Mucosa of descending colon (tissue), 3 donors: ENCODE measurements around the gene DNAH7. TPM values are rescaled to one million over a fixed set of nuclear protein-coding genes. Genes with fewer than 3 reads are reported as not detected.

Experiments used
- ATAC-seq: fragments of 200-7000 bp; cut with Tn5 transposase; one replicate; pipeline ENCODE4 v1.9.1; 2020; ENCODE audit warnings: mild to moderate bottlenecking, moderate library complexity
- DNase-seq, 3 donors: peaks; one replicate each; pipeline ENCODE4 v3.0.0-alpha.2; 2020
- H3K36me3 ChIP-seq: fragments of 200-600 bp; one replicate; pipeline ENCODE4 v1.8.0; 2021; ENCODE audit warnings: low read depth, mild to moderate bottlenecking
- H3K4me1 ChIP-seq: fragments of 200-600 bp; one replicate; pipeline ENCODE4 v1.8.0; 2021; ENCODE audit warnings: low read depth, mild to moderate bottlenecking
- H3K4me3 ChIP-seq: fragments of 200-600 bp; one replicate; pipeline ENCODE4 v1.8.0; 2021; ENCODE audit warnings: mild to moderate bottlenecking
- H3K9me3 ChIP-seq: fragments of 200-600 bp; one replicate; pipeline ENCODE4 v1.8.0; 2021; ENCODE audit warnings: mild to moderate bottlenecking
- intact Hi-C, 2 donors: fragments of 100-400 bp; cut with DNase I in 1 of 2; cut with micrococcal nuclease in 1 of 2; formaldehyde crosslinking; loops; one replicate each; pipeline versions ENCODE4 v1.11.0 to v1.11.1; 2022; cut with DNase I, micrococcal nuclease
- total RNA-seq, 3 donors: library from RNA; stranded (reverse); fragmentation: NEBNext Ultra II Directional in 2 of 3; extraction: Animal tissue kit (Norgen Biotek cat#: 25700) in 2 of 3; gene quantifications; one replicate each; pipeline versions ENCODE4 v1.2.1 to v1.2.4, GENCODE V29; 2021 to 2023
- TF ChIP-seq, protein P1 (sequence below): fragments of 200-600 bp; IDR thresholded peaks from one replicate; pipeline ENCODE4 v1.8.0; 2022; ENCODE audit warnings: antibody characterized with exemption, mild to moderate bottlenecking
- donor health status: DM: no; HTN: no; CAD: no; lungs with moderate emphysema.
- donor health status: DM: no; HTN: no; CAD: no.
- donor health status: DM: no; HTN: yes; CAD: no.

The DNAH7 gene
- total RNA-seq, 3 donors from 2014 or later, result 3.0 to 9.3 (median 5.5) TPM

DNA sequence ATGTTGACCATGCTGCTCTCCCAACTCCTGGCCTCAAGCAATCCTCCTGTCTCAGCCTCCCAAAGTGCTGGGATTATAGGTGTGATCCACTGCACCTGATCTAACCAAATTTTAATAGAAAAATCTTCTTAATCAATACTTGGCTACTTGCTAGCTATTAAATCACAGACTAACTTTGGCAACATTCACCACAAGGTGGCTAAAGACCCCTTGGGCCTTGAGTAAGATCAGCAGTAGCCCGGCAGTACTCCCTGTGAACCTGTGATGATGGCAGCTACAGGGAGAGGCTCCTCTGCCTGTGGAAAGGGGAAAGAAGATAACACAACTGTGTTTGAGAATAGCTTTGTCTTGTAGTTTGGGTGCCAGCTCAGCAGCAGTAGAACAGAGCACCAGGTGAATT is 308.8 kb downstream of the DNAH7 start:
- H3K36me3 ChIP-seq, result no peaks in the 10 kb centered on the region
- H3K4me3 ChIP-seq, result no peak overlapping the region
- H3K9me3 ChIP-seq, result peaks cover 5% of the 10 kb centered on the region
- intact Hi-C loops, result no loop called here
- no peaks in the 10 kb centered on the region for H3K4me1 ChIP-seq
- ATAC-seq (no peak), DNase-seq (no peak)
- TF ChIP-seq, protein P1, sequence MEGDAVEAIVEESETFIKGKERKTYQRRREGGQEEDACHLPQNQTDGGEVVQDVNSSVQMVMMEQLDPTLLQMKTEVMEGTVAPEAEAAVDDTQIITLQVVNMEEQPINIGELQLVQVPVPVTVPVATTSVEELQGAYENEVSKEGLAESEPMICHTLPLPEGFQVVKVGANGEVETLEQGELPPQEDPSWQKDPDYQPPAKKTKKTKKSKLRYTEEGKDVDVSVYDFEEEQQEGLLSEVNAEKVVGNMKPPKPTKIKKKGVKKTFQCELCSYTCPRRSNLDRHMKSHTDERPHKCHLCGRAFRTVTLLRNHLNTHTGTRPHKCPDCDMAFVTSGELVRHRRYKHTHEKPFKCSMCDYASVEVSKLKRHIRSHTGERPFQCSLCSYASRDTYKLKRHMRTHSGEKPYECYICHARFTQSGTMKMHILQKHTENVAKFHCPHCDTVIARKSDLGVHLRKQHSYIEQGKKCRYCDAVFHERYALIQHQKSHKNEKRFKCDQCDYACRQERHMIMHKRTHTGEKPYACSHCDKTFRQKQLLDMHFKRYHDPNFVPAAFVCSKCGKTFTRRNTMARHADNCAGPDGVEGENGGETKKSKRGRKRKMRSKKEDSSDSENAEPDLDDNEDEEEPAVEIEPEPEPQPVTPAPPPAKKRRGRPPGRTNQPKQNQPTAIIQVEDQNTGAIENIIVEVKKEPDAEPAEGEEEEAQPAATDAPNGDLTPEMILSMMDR, result no peak

DNA sequence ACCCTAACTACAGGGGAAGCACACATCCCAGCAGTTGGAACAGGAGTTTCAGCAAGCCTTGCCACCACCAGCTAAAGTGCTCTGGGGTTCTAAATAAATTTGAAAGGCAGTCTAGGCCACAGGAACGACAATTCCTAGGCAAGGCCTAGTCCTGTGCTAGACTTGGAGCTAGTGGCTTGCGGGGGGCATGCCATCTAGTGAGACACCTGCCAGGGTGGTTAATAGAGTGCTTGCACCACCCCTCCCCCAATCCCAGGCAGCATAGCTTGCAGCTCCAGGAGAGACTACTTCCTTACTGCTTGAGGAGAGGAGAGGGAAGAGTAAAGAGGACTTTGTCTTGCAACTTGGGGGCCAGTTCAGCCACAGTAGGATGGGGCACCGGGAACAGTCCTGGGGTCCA is 309.8 kb downstream of the DNAH7 start:
- intact Hi-C loops, result no loop called here
- ATAC-seq, result no peak

DNA sequence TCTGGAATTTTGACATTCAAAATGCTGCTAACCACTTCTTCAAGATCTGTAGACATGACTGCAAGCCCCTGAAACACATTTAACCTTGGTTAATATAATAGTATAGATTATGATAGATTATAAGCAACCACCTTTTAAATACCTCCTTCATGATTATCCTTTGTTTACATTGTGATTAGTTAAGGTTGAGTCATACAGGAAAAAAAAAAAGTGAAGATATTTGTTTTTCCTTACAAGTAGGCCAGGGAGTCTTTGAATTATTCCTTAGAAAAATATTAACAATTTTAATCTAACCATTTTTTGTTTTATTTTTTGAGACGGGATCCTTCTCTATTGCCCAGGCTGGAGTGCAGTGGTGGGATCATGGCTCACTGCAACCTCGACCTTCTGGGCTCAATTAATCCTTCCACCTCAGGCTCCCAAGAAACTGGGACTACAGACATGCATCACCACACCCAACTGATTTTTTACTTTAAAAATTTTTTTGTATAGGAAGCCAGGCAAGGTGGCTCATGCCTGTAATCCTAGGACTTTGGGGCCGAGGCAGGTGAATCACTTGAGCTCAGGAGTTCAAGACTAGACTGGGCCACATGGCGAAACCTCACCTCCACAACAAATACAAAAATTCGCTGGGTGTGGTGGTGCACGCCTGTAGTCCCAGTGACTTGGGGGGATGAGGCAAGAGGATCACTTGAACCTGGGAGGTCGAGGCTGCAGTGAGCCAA is 312.3 kb downstream of the DNAH7 start:
- TF ChIP-seq, protein P1, result no peak
- no peak for DNase-seq
- no peaks in the 10 kb centered on the region for H3K36me3 ChIP-seq
- H3K4me3 ChIP-seq, result no peak overlapping the region
- H3K4me1 ChIP-seq, result no peaks in the 10 kb centered on the region
- no peaks in the 10 kb centered on the region for H3K9me3 ChIP-seq
- ATAC-seq, result no peak
- intact Hi-C loops, result no loop called here

More for the DNA sequence above, 309.8 kb downstream of the DNAH7 start:
- Histone ChIP-seq H3K4me1 (no peaks in the 10 kb centered on the region), H3K36me3 (no peaks in the 10 kb centered on the region), H3K4me3 (no peak overlapping the region), H3K9me3 (no peaks in the 10 kb centered on the region)
- DNase-seq, result no peak
- TF ChIP-seq, protein P1, result no peak

DNA sequence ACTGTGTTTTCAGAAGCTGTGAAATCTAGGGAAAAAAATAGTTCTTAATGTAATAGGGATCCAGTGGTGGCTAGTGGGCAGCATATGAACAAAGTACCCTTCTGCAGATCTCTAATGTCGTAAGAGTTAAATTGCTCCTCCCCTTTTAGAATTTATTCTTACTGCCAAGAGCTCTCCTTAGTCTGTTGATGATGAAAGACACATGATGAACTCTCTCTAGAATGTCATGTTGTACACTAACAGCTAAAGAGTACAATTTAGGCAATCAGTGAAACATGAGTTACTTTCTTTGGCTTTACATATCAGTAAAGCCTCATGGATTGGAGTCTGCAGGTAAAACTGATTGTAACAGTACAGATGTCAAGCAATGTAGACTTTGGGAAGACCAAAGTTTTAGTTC is 327.4 kb downstream of the DNAH7 start:
- H3K4me1 ChIP-seq, result no peaks in the 10 kb centered on the region
- H3K36me3 ChIP-seq, result no peaks in the 10 kb centered on the region
- no peak overlapping the region for H3K4me3 ChIP-seq
- TF ChIP-seq, protein P1, result no peak
- no peaks in the 10 kb centered on the region for H3K9me3 ChIP-seq
- intact Hi-C loops, result no loop called here
- no peak for DNase-seq
- no peak for ATAC-seq

DNA sequence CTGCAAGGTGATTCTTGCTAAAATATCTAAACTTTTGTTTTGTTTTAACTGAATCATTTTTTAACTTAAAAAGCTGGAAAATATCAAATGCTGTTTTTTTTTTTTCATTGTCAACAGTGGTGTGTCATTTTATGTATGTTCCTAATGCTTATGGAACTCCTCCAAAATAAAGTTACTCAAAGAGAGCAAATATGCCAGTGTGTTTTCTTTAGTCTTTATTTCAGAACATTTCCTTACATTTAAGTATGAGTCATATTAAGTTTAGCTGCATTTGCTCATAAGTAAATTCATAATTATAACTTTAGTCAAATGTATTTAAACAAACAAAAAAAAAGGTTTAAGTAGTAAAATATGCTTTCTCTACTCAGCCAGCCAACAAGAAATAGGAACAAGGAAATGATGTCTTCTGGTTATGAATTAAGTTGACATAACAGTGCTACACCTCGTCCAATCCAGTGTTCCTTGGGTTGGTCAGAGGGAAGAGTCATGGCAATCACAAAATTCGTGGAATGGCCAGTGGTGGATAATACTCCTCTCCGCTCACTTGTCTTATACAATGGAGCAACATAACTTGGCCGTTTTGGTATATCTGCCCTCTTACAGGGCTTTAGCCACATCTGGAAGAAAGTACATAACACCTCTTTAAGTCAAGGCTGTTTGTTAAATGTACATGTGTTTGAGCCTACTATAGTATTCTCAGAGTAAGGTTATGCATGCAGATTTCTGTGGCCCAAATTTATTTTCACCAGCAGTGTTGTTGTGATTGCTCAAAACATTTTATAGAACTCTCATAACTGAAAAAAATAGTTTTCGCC is 330.9 kb downstream of the DNAH7 start:
- H3K4me3 ChIP-seq, result no peak overlapping the region
- H3K4me1 ChIP-seq, result no peaks in the 10 kb centered on the region
- DNase-seq (no peak), ATAC-seq (peak; percentile 18)
- no peaks in the 10 kb centered on the region for H3K9me3 ChIP-seq
- TF ChIP-seq, protein P1, result no peak
- intact Hi-C loops, result no loop called here
- H3K36me3 ChIP-seq, result no peaks in the 10 kb centered on the region
